Measurements from ENCODE around the gene UBE3B.

The UBE3B gene

DNA sequence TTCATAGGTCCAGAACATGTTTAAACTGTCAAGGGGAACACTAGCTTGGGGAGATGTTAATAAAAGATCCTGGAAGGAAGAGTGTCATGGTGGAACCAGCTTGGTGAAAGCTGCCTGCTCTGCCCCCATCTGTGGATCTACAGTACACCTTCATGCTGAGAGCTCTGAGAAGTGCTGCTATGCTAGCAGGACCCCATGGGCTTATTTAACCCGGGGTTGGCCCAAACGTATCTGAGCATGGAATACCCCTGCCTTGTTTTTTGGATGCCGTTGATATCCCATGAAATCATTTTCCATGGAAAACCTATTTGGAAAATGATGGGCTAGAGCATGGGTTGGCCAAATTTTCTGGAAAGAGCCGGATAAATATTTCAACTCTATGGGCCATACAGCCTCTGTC, 14.2 kb downstream of the UBE3B start:
- DNase-seq (ENCODE audit: low read depth in 1 of 2, low spot score in 1 of 2) = no peak
- no peak overlapping the region for H3K4me3 ChIP-seq (replicated peaks; ENCODE audit: insufficient read depth, low read length)
- no peaks in the 10 kb centered on the region for H3K27me3 ChIP-seq (ENCODE audit: insufficient read depth, poor library complexity, severe bottlenecking)
- no peak overlapping the region for H3K27ac ChIP-seq (replicated peaks)
- TF ChIP-seq SPI1 (IDR thresholded peaks at IDR 0.05; ENCODE audit: borderline replicate concordance, low read depth) = no peak
- no peak for TF ChIP-seq CTCF (IDR thresholded peaks at IDR 0.05; ENCODE audit: insufficient read depth, low read length)
- no peak for TF ChIP-seq GABPA (IDR thresholded peaks at IDR 0.05; ENCODE audit: low read depth)
- no peak for TF ChIP-seq POLR2AphosphoS5 (IDR thresholded peaks at IDR 0.05; ENCODE audit: low read depth)
- TF ChIP-seq REST (IDR thresholded peaks at IDR 0.05; ENCODE audit: insufficient replicate concordance, low read depth) = no peak

GRCh38 chr12:109492371-109492770, 14.9 kb downstream of the UBE3B start:
- H3K4me3 ChIP-seq (replicated peaks; ENCODE audit: insufficient read depth, low read length) = no peak overlapping the region
- no peak for DNase-seq (ENCODE audit: low read depth in 1 of 2, low spot score in 1 of 2)
- no peak for TF ChIP-seq GABPA (IDR thresholded peaks at IDR 0.05; ENCODE audit: low read depth)
- no peak for TF ChIP-seq REST (IDR thresholded peaks at IDR 0.05; ENCODE audit: insufficient replicate concordance, low read depth)
- H3K27me3 ChIP-seq (ENCODE audit: insufficient read depth, poor library complexity, severe bottlenecking) = no peaks in the 10 kb centered on the region
- no peak overlapping the region for H3K27ac ChIP-seq (replicated peaks)

GRCh38 chr12:109493090-109493489, 15.7 kb downstream of the UBE3B start:
- TF ChIP-seq CTCF (IDR thresholded peaks at IDR 0.05; ENCODE audit: insufficient read depth, low read length) (no peak), SPI1 (IDR thresholded peaks at IDR 0.05; ENCODE audit: borderline replicate concordance, low read depth) (no peak)
- Histone ChIP-seq H3K4me3 (replicated peaks; ENCODE audit: insufficient read depth, low read length) (no peak overlapping the region), H3K27me3 (ENCODE audit: insufficient read depth, poor library complexity, severe bottlenecking) (no peaks in the 10 kb centered on the region), H3K27ac (replicated peaks) (no peak overlapping the region)
- DNase-seq (ENCODE audit: low read depth in 1 of 2, low spot score in 1 of 2) = no peak

DNA sequence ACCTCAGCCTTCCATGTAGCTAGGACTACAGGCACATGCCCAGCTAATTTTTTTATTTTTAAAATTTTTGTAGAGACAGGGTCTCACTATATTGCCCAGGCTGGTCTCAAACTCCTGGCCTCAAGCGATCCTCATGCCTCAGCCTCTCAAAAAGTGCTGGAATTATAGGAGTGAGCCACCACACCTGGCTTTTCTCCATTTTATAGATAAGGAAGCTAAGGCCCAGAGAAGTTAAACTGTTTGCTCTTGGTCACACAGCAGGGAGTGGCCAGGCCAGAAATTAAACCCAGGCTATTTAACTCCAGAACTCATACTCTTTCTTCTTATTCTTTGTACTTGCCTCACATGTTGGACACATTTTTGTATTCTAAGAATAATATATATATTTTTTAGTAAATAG, 16.5 kb downstream of the UBE3B start:
- TF ChIP-seq CTCF (IDR thresholded peaks at IDR 0.05; ENCODE audit: insufficient read depth, low read length) = no peak
- no peak for TF ChIP-seq POLR2AphosphoS5 (IDR thresholded peaks at IDR 0.05; ENCODE audit: low read depth)
- TF ChIP-seq SPI1 (IDR thresholded peaks at IDR 0.05; ENCODE audit: borderline replicate concordance, low read depth) = no peak
- TF ChIP-seq GABPA (IDR thresholded peaks at IDR 0.05; ENCODE audit: low read depth) = no peak
- no peak for TF ChIP-seq REST (IDR thresholded peaks at IDR 0.05; ENCODE audit: insufficient replicate concordance, low read depth)
- no peaks in the 10 kb centered on the region for H3K27me3 ChIP-seq (ENCODE audit: insufficient read depth, poor library complexity, severe bottlenecking)
- no peak overlapping the region for H3K4me3 ChIP-seq (replicated peaks; ENCODE audit: insufficient read depth, low read length)
- H3K27ac ChIP-seq (replicated peaks) = no peak overlapping the region
- DNase-seq (ENCODE audit: low read depth in 1 of 2, low spot score in 1 of 2) = no peak
